Naive thymus-derived CD4-positive, alpha-beta T cell (primary cell): ENCODE data around the gene MGA. TPM values are rescaled to one million over a fixed set of nuclear protein-coding genes. Genes with fewer than 3 reads are reported as not detected.
A peak's percentile ranks its signal among the peaks of the same experiment; 100 is the strongest.

Experiments
- ATAC-seq: fragments of 150-1000 bp; cut with Tn5 transposase; 2 replicates; pipeline ENCODE4 v1.10.0; 2021; ENCODE audit warnings: mild to moderate bottlenecking, moderate library complexity
- CTCF ChIA-PET: fragments of 350-600 bp; sonication (Branson Sonifier 250); formaldehyde crosslinking; loops from one replicate; lab custom pipeline; 2021; ENCODE audit warnings: antibody characterized with exemption; lab: Charles Lee
- POLR2A ChIA-PET: fragments of 350-600 bp; sonication (Branson Sonifier 250); formaldehyde crosslinking; loops from one replicate; lab custom pipeline; 2021; ENCODE audit warnings: antibody characterized with exemption, inconsistent platforms; lab: Charles Lee
- DNase-seq, 9 donors: peaks; one replicate each; pipeline versions ENCODE4 v3.0.0 to v3.0.0-alpha.2; 2020 to 2022; ENCODE audit warnings: mixed read lengths in 1 of 9
- H3K27ac ChIP-seq: one replicate; pipeline ENCODE4 v1.7.0; 2013; ENCODE audit warnings: mild to moderate bottlenecking, low read depth, low read length, moderate library complexity
- H3K27me3 ChIP-seq, 2 donors: one replicate each; pipeline ENCODE4 v1.7.0; 2013; ENCODE audit warnings: low read length in 2 of 2, mild to moderate bottlenecking in 2 of 2, moderate library complexity in 2 of 2; ENCODE audit not compliant: control insufficient read depth in 2 of 2, insufficient read depth in 2 of 2
- H3K36me3 ChIP-seq, 3 experiments: 1 replicate in 2 of 3; 2 replicates in 1 of 3; pipeline ENCODE4 v1.7.0; 2013; ENCODE audit warnings: low read length in 3 of 3, mild to moderate bottlenecking in 3 of 3, moderate library complexity in 1 of 3; ENCODE audit not compliant: insufficient read depth in 3 of 3, control insufficient read depth in 2 of 3
- H3K4me1 ChIP-seq, 2 donors: one replicate each; pipeline ENCODE4 v1.7.0; 2013; ENCODE audit warnings: low read length in 2 of 2, mild to moderate bottlenecking in 2 of 2, moderate library complexity in 1 of 2; ENCODE audit not compliant: control insufficient read depth in 2 of 2, insufficient read depth in 2 of 2
- H3K4me3 ChIP-seq: 2 replicates; pipeline ENCODE4 v1.7.0; 2013; ENCODE audit warnings: mild to moderate bottlenecking, low read length
- H3K9me3 ChIP-seq, 3 experiments: 1 replicate in 2 of 3; 2 replicates in 1 of 3; pipeline ENCODE4 v1.7.0; 2013; ENCODE audit warnings: low read length in 3 of 3; ENCODE audit not compliant: control insufficient read depth in 2 of 3
- H3K27ac Mint-ChIP-seq, 9 donors: one replicate each; pipeline ENCODE4 v1.8.0; 2020 to 2022; ENCODE audit warnings: mixed read lengths in 9 of 9, mild to moderate bottlenecking in 8 of 9, moderate library complexity in 5 of 9, inconsistent platforms in 2 of 9
- H3K27me3 Mint-ChIP-seq, 5 donors: one replicate each; pipeline ENCODE4 v1.8.0; 2021 to 2022; ENCODE audit warnings: mixed read lengths in 5 of 5, mild to moderate bottlenecking in 1 of 5
- H3K36me3 Mint-ChIP-seq, 5 donors: one replicate each; pipeline ENCODE4 v1.8.0; 2020 to 2022; ENCODE audit warnings: mixed read lengths in 5 of 5, mild to moderate bottlenecking in 3 of 5, inconsistent platforms in 1 of 5
- H3K4me1 Mint-ChIP-seq, 7 donors: one replicate each; pipeline ENCODE4 v1.8.0; 2020 to 2022; ENCODE audit warnings: mixed read lengths in 7 of 7, mild to moderate bottlenecking in 3 of 7, inconsistent platforms in 1 of 7
- H3K4me3 Mint-ChIP-seq, 10 donors: one replicate each; pipeline ENCODE4 v1.8.0; 2020 to 2022; ENCODE audit warnings: mild to moderate bottlenecking in 10 of 10, mixed read lengths in 10 of 10, moderate library complexity in 6 of 10, inconsistent platforms in 2 of 10
- H3K9me3 Mint-ChIP-seq, 11 donors: one replicate each; pipeline ENCODE4 v1.8.0; 2020 to 2022; ENCODE audit warnings: mixed read lengths in 11 of 11, mild to moderate bottlenecking in 4 of 11, inconsistent platforms in 1 of 11, moderate library complexity in 1 of 11
- intact Hi-C, 2 donors: fragments of 100-400 bp; cut with micrococcal nuclease; formaldehyde crosslinking; loops; one replicate each; pipeline ENCODE4 v1.15.1; 2023
- polyA plus RNA-seq, 2 donors: library from polyadenylated mRNA; unstranded; fragments of 300-500 nt; fragmentation: Illumina TruSeq; gene quantifications; one replicate each; pipeline ENCODE4 v1.2.3, GENCODE V29; 2021
- total RNA-seq, 6 experiments: library from RNA in 5 of 6; stranded (reverse) in 5 of 6; gene quantifications; 1 replicate in 5 of 6; 2 replicates in 1 of 6; pipeline ENCODE4 v1.2.3 and lab custom pipeline; 2021 to 2026

MGA gene
- total and polyA plus RNA-seq, 7 experiments from 2014 or later, result 12.7 to 73.8 (median 46.9) TPM

GRCh38 chr15:41689834-41690233 is 29.6 kb downstream of the MGA start:
- ATAC-seq, result no peak
- peak overlapping the region in 6 of 9 donors; percentile 8 to 69 (median 30) for H3K27ac Mint-ChIP-seq
- H3K9me3 Mint-ChIP-seq, result no peaks in the 10 kb centered on the region
- peaks cover 0 to 7% (median 2%) of the 10 kb centered on the region in 5 donors for H3K36me3 Mint-ChIP-seq
- ChIA-PET CTCF (no interaction called here), POLR2A (interaction anchor here (0.6 to 1.1 kb wide), 2 partner anchors 25 to 71 kb away, joined by 3 to 4 read pairs; no protein-coding TSS in a partner anchor)
- peaks cover 0 to 15% of the 10 kb centered on the region in 2 donors for H3K4me1 ChIP-seq
- H3K27me3 ChIP-seq, result no peaks in the 10 kb centered on the region
- H3K27me3 Mint-ChIP-seq, result no peaks in the 10 kb centered on the region
- no peaks in the 10 kb centered on the region for H3K9me3 ChIP-seq
- H3K4me1 Mint-ChIP-seq, result peaks cover 38 to 81% (median 79%) of the 10 kb centered on the region in 7 donors
- no peaks in the 10 kb centered on the region for H3K36me3 ChIP-seq
- peak overlapping the region in 5 of 10 donors; percentile 5 to 67 (median 48) for H3K4me3 Mint-ChIP-seq
- H3K4me3 ChIP-seq, result no peak overlapping the region
- intact Hi-C loops, result loop anchor here in 1 of 2 donors (2.0 to 5.0 kb wide), 2 partner anchors 29 to 82 kb away; partner anchors contain the start of genes MAPKBP1 and MGA
- H3K27ac ChIP-seq, result no peak overlapping the region
- no peak for DNase-seq

- H3K9me3 Mint-ChIP-seq, result no peaks in the 10 kb centered on the region
- no peak overlapping the region for H3K27ac ChIP-seq
- no peak for DNase-seq
- H3K4me1 ChIP-seq, result peaks cover 0 to 15% of the 10 kb centered on the region in 2 donors
- H3K4me3 Mint-ChIP-seq, result peak overlapping the region in 6 of 10 donors; percentile 1 to 67 (median 42)
- H3K36me3 Mint-ChIP-seq, result peaks cover 0 to 4% (median 2%) of the 10 kb centered on the region in 5 donors
- ATAC-seq, result no peak
- ChIA-PET CTCF (interaction anchor here (0.7 kb wide), 1 partner anchor 27 kb away, joined by 3 read pairs; no protein-coding TSS in a partner anchor), POLR2A (interaction anchor here (1.1 kb wide), 1 partner anchor 26 kb away, joined by 4 read pairs; no protein-coding TSS in a partner anchor)
- no peaks in the 10 kb centered on the region for H3K27me3 ChIP-seq
- no peaks in the 10 kb centered on the region for H3K9me3 ChIP-seq
- peak overlapping the region in 7 of 9 donors; percentile 8 to 85 (median 58) for H3K27ac Mint-ChIP-seq
- intact Hi-C loops, result loop anchor here in 1 of 2 donors (2.0 to 5.0 kb wide), 2 partner anchors 30 to 82 kb away; partner anchors contain the start of genes MAPKBP1 and MGA
- H3K4me3 ChIP-seq, result no peak overlapping the region
- H3K4me1 Mint-ChIP-seq, result peaks cover 39 to 83% (median 76%) of the 10 kb centered on the region in 7 donors
- no peaks in the 10 kb centered on the region for H3K27me3 Mint-ChIP-seq
- H3K36me3 ChIP-seq, result no peaks in the 10 kb centered on the region
Observed at GRCh38 chr15:41690636-41691035, 30.4 kb downstream of the MGA start.

GRCh38 chr15:41691471-41691870 is 31.3 kb downstream of the MGA start:
- no peaks in the 10 kb centered on the region for H3K9me3 Mint-ChIP-seq
- H3K4me1 Mint-ChIP-seq, result peaks cover 45 to 85% (median 78%) of the 10 kb centered on the region in 7 donors

GRCh38 chr15:41692049-41692448 is 31.8 kb downstream of the MGA start:
- no peaks in the 10 kb centered on the region for H3K9me3 Mint-ChIP-seq
- ATAC-seq, result no peak
- peak overlapping the region in 9 of 10 donors; percentile 6 to 59 (median 36) for H3K4me3 Mint-ChIP-seq
- Histone ChIP-seq H3K27ac (no peak overlapping the region), H3K9me3 (no peaks in the 10 kb centered on the region), H3K36me3 (peaks cover 0 to 9% (median 6%) of the 10 kb centered on the region in 3 experiments), H3K27me3 (no peaks in the 10 kb centered on the region), H3K4me3 (no peak overlapping the region), H3K4me1 (peaks cover 0 to 15% of the 10 kb centered on the region in 2 donors)
- CTCF ChIA-PET, result interaction anchor here (1.2 kb wide), 1 partner anchor 11 kb away, joined by 4 read pairs; no protein-coding TSS in a partner anchor
- POLR2A ChIA-PET, result interaction anchor here (1.2 kb wide), 1 partner anchor 9 kb away, joined by 3 read pairs; no protein-coding TSS in a partner anchor
- H3K36me3 Mint-ChIP-seq, result peaks cover 0 to 7% (median 4%) of the 10 kb centered on the region in 5 donors
- H3K4me1 Mint-ChIP-seq, result peaks cover 47 to 85% (median 78%) of the 10 kb centered on the region in 7 donors
- DNase-seq, result no peak
- H3K27ac Mint-ChIP-seq, result peak overlapping the region; percentile 15 to 85 (median 75)
- no peaks in the 10 kb centered on the region for H3K27me3 Mint-ChIP-seq
- intact Hi-C loops, result loop anchor here in 1 of 2 donors (5.0 kb wide), 1 partner anchor 80 kb away; the partner anchor contains the start of gene MAPKBP1

More at GRCh38 chr15:41691471-41691870, 31.3 kb downstream of the MGA start:
- no peak overlapping the region for H3K27ac ChIP-seq
- Mint-ChIP-seq H3K36me3 (peaks cover 0 to 4% (median 1%) of the 10 kb centered on the region in 5 donors), H3K27ac (peak overlapping the region; percentile 15 to 85 (median 75)), H3K27me3 (no peaks in the 10 kb centered on the region), H3K4me3 (peak overlapping the region; percentile 6 to 59 (median 36))
- peak in 3 of 9 donors; percentile 7 to 44 (median 10) for DNase-seq
- intact Hi-C loops, result loop anchor here in 1 of 2 donors (2.0 to 5.0 kb wide), 2 partner anchors 31 to 81 kb away; partner anchors contain the start of genes MAPKBP1 and MGA
- H3K27me3 ChIP-seq, result no peaks in the 10 kb centered on the region
- no peak for ATAC-seq
- ChIA-PET POLR2A (interaction anchor here (1.2 kb wide), 1 partner anchor 8 kb away, joined by 3 read pairs; no protein-coding TSS in a partner anchor), CTCF (interaction anchor here (1.2 kb wide), 1 partner anchor 11 kb away, joined by 4 read pairs; no protein-coding TSS in a partner anchor)
- peaks cover 0 to 15% of the 10 kb centered on the region in 2 donors for H3K4me1 ChIP-seq
- H3K4me3 ChIP-seq, result no peak overlapping the region
- no peaks in the 10 kb centered on the region for H3K9me3 ChIP-seq
- H3K36me3 ChIP-seq, result peaks cover 0 to 3% (median under 1%) of the 10 kb centered on the region in 3 experiments

- CTCF ChIA-PET, result interaction anchor here (0.6 kb wide), 1 partner anchor 42 kb away, joined by 3 read pairs; no protein-coding TSS in a partner anchor
- Histone ChIP-seq H3K27ac (no peak overlapping the region), H3K4me1 (peaks cover 0 to 15% of the 10 kb centered on the region in 2 donors), H3K27me3 (no peaks in the 10 kb centered on the region), H3K36me3 (peaks cover 0 to 10% (median 7%) of the 10 kb centered on the region in 3 experiments), H3K9me3 (no peaks in the 10 kb centered on the region), H3K4me3 (no peak overlapping the region)
- Mint-ChIP-seq H3K27ac (peak overlapping the region in 2 of 9 donors; percentile 54 to 65), H3K36me3 (peaks cover 0 to 10% (median 2%) of the 10 kb centered on the region in 5 donors), H3K9me3 (no peaks in the 10 kb centered on the region), H3K4me3 (no peak overlapping the region), H3K4me1 (peaks cover 36 to 79% (median 67%) of the 10 kb centered on the region in 7 donors), H3K27me3 (no peaks in the 10 kb centered on the region)
- DNase-seq (no peak), ATAC-seq (no peak)
- intact Hi-C loops, result loop anchor here (2.0 to 5.0 kb wide), 3 partner anchors 79 to 211 kb away; partner anchors contain the start of gene MAPKBP1 (in 1 of the 2)
- POLR2A ChIA-PET, result no interaction called here
Observed at GRCh38 chr15:41693757-41694156, 33.6 kb downstream of the MGA start.

- POLR2A ChIA-PET, result interaction anchor here (0.6 to 0.7 kb wide), 2 partner anchors 73 to 96 kb away, joined by 3 to 4 read pairs; no protein-coding TSS in a partner anchor
- H3K4me1 Mint-ChIP-seq, result peaks cover 25 to 74% (median 59%) of the 10 kb centered on the region in 7 donors
- H3K27me3 Mint-ChIP-seq, result no peaks in the 10 kb centered on the region
Observed at GRCh38 chr15:41695750-41696436, 35.7 kb downstream of the MGA start.

More at GRCh38 chr15:41695750-41696436, 35.7 kb downstream of the MGA start:
- peaks cover 0 to 10% of the 10 kb centered on the region in 2 donors for H3K4me1 ChIP-seq
- peak overlapping the region; percentile 42 for H3K27ac ChIP-seq
- H3K27me3 ChIP-seq, result no peaks in the 10 kb centered on the region
- ATAC-seq, result peak; percentile 97
- no peaks in the 10 kb centered on the region for H3K9me3 ChIP-seq
- peaks cover 0 to 20% (median 9%) of the 10 kb centered on the region in 3 experiments for H3K36me3 ChIP-seq
- Mint-ChIP-seq H3K4me3 (peak overlapping the region; percentile 3 to 69 (median 56)), H3K27ac (peak overlapping the region; percentile 22 to 81 (median 67)), H3K9me3 (no peaks in the 10 kb centered on the region), H3K36me3 (peaks cover 6 to 25% (median 18%) of the 10 kb centered on the region in 5 donors)
- DNase-seq, result peak in 7 of 9 donors; percentile 22 to 56 (median 44)
- H3K4me3 ChIP-seq, result no peak overlapping the region
- intact Hi-C loops, result loop anchor here (1.0 to 5.0 kb wide), 10 partner anchors 9 to 361 kb away; partner anchors contain the start of genes JMJD7 (in 1 of the 2) and MAPKBP1 (in 1 of the 2)
- CTCF ChIA-PET, result interaction anchor here (0.6 to 1.5 kb wide), 8 partner anchors 9 to 209 kb away, joined by 3 to 6 read pairs (median 4); partner anchors contain the start of gene MAPKBP1
